BE2C (cell line): ENCODE results near the gene SMTNL1.

Experiments used
- DNase-seq: peaks from one replicate; pipeline ENCODE4 v3.0.0-alpha.2; 2020
- H3K27me3 ChIP-seq: fragments of 250-450 bp; sonication (Bioruptor Pico); 2 replicates; pipeline ENCODE4 v1.5.1; 2020; ENCODE audit warnings: mild to moderate bottlenecking
- H3K36me3 ChIP-seq: fragments of 250-450 bp; sonication (Bioruptor Pico); 2 replicates; pipeline ENCODE4 v1.5.1; 2020; ENCODE audit warnings: mild to moderate bottlenecking
- H3K4me1 ChIP-seq: fragments of 250-450 bp; sonication (Bioruptor Pico); 2 replicates; pipeline ENCODE4 v1.5.1; 2020
- H3K4me3 ChIP-seq: 2 replicates; pipeline ENCODE4 v1.5.1; 2011; ENCODE audit warnings: low read depth, low read length
- H3K9me3 ChIP-seq: fragments of 250-450 bp; sonication (Bioruptor Pico); 2 replicates; pipeline ENCODE4 v1.5.1; 2020
- TF ChIP-seq, protein P1 (sequence below): IDR thresholded peaks from 2 replicates; pipeline ENCODE4 v1.5.1; 2012; ENCODE audit warnings: mild to moderate bottlenecking, low read depth, low read length

The SMTNL1 gene

GRCh38 chr11:57539342-57539741 is 1.9 kb downstream of the SMTNL1 start:
- H3K4me1 ChIP-seq = no peaks in the 10 kb centered on the region
- no peaks in the 10 kb centered on the region for H3K9me3 ChIP-seq

GRCh38 chr11:57541169-57541568 is 3.8 kb downstream of the SMTNL1 start:
- TF ChIP-seq, protein P1, sequence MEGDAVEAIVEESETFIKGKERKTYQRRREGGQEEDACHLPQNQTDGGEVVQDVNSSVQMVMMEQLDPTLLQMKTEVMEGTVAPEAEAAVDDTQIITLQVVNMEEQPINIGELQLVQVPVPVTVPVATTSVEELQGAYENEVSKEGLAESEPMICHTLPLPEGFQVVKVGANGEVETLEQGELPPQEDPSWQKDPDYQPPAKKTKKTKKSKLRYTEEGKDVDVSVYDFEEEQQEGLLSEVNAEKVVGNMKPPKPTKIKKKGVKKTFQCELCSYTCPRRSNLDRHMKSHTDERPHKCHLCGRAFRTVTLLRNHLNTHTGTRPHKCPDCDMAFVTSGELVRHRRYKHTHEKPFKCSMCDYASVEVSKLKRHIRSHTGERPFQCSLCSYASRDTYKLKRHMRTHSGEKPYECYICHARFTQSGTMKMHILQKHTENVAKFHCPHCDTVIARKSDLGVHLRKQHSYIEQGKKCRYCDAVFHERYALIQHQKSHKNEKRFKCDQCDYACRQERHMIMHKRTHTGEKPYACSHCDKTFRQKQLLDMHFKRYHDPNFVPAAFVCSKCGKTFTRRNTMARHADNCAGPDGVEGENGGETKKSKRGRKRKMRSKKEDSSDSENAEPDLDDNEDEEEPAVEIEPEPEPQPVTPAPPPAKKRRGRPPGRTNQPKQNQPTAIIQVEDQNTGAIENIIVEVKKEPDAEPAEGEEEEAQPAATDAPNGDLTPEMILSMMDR = no peak
- Histone ChIP-seq H3K4me1 (no peaks in the 10 kb centered on the region), H3K4me3 (no peak overlapping the region), H3K36me3 (no peaks in the 10 kb centered on the region), H3K9me3 (no peaks in the 10 kb centered on the region), H3K27me3 (no peaks in the 10 kb centered on the region)
- no peak for DNase-seq

More at GRCh38 chr11:57539342-57539741, 1.9 kb downstream of the SMTNL1 start:
- no peaks in the 10 kb centered on the region for H3K27me3 ChIP-seq
- TF ChIP-seq, protein P1 = no peak
- no peak for DNase-seq
- H3K4me3 ChIP-seq = no peak overlapping the region
- H3K36me3 ChIP-seq = no peaks in the 10 kb centered on the region

- Histone ChIP-seq H3K36me3 (no peaks in the 10 kb centered on the region), H3K9me3 (no peaks in the 10 kb centered on the region), H3K4me3 (no peak overlapping the region), H3K27me3 (no peaks in the 10 kb centered on the region), H3K4me1 (no peaks in the 10 kb centered on the region)
- no peak for DNase-seq
- TF ChIP-seq, protein P1 = no peak
Observed at GRCh38 chr11:57542582-57542981, 5.2 kb downstream of the SMTNL1 start.

- no peak overlapping the region for H3K4me3 ChIP-seq
- DNase-seq = no peak
- H3K9me3 ChIP-seq = no peaks in the 10 kb centered on the region
- TF ChIP-seq, protein P1 = no peak
- H3K27me3 ChIP-seq = no peaks in the 10 kb centered on the region
- no peaks in the 10 kb centered on the region for H3K36me3 ChIP-seq
- H3K4me1 ChIP-seq = no peaks in the 10 kb centered on the region
Observed at GRCh38 chr11:57543593-57543992, 6.2 kb downstream of the SMTNL1 start.

DNA sequence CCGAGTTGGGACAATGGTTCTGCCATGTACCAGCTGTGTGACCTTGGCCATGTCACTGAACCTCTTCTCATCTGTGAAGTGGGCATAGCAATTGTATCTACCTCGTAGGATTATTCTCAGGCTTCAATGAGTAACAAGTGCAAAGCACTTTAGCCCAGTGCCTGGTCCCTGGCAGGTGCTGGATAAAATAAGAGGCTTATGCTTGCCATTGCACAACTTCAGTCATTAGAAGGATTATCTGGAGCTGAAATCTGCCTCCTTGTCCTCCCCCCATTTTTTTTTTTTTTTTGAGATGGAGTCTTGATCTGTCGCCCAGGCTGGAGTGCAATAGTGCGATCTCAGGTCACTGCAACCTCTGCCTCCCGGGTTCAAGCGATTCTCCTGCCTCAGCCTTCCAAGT is 7.2 kb downstream of the SMTNL1 start:
- TF ChIP-seq, protein P1 = no peak
- H3K27me3 ChIP-seq = no peaks in the 10 kb centered on the region
- H3K36me3 ChIP-seq = no peaks in the 10 kb centered on the region
- no peaks in the 10 kb centered on the region for H3K4me1 ChIP-seq
- no peak for DNase-seq
- H3K4me3 ChIP-seq = no peak overlapping the region
- no peaks in the 10 kb centered on the region for H3K9me3 ChIP-seq

DNA sequence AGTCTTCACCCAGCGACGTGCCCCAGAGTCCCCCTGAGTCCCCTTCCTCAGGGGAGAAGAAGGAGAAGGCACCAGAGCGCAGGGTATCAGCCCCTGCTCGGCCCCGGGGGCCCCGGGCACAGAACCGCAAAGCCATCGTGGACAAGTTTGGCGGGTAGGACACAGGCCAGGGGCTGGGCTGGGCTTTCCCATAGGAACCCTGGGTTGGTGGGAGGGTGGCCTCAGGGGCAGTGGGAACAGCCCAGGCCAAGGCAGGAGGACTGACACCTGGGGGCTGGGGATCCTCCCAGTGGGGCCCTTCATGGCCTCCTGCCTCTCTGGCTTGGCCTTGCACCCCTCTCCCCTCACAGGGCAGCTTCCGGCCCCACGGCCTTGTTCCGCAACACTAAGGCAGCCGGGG is 8.5 kb downstream of the SMTNL1 start:
- TF ChIP-seq, protein P1 = no peak
- Histone ChIP-seq H3K4me3 (no peak overlapping the region), H3K27me3 (no peaks in the 10 kb centered on the region), H3K9me3 (no peaks in the 10 kb centered on the region), H3K4me1 (no peaks in the 10 kb centered on the region), H3K36me3 (no peaks in the 10 kb centered on the region)
- DNase-seq = no peak
